Lower lobe of right lung (tissue), 2 donors: ENCODE measurements around the gene UBE2K. TPM values are rescaled to one million over a fixed set of nuclear protein-coding genes. Genes with fewer than 3 reads are reported as not detected.
"Not testable (repeated sequence)": the region's sequence is repeated elsewhere in the genome, so short reads cannot be mapped to it uniquely, and the experiment has no call there.

Experiments used
- ATAC-seq, 2 donors: fragments of 200-7000 bp; cut with Tn5 transposase; one replicate each; pipeline ENCODE4 v1.9.1; 2020 to 2022; ENCODE audit warnings: mild to moderate bottlenecking in 2 of 2, moderate library complexity in 2 of 2
- DNase-seq: peaks from one replicate; pipeline ENCODE4 v3.0.0-alpha.2; 2020
- H3K27ac ChIP-seq: fragments of 200-600 bp; one replicate; pipeline ENCODE4 v1.8.0; 2022
- H3K27me3 ChIP-seq: fragments of 200-600 bp; one replicate; pipeline ENCODE4 v1.8.0; 2022; ENCODE audit warnings: low read depth
- H3K36me3 ChIP-seq: fragments of 200-600 bp; one replicate; pipeline ENCODE4 v1.8.0; 2022; ENCODE audit warnings: mild to moderate bottlenecking
- H3K4me1 ChIP-seq: fragments of 200-600 bp; one replicate; pipeline ENCODE4 v1.8.0; 2022
- H3K4me3 ChIP-seq: fragments of 200-600 bp; one replicate; pipeline ENCODE4 v1.8.0; 2022; ENCODE audit warnings: mild to moderate bottlenecking
- H3K9me3 ChIP-seq: fragments of 200-600 bp; one replicate; pipeline ENCODE4 v1.8.0; 2022
- intact Hi-C: fragments of 100-400 bp; cut with DNase I; formaldehyde crosslinking; loops from one replicate; pipeline ENCODE4 v1.11.0; 2022
- long read RNA-seq: library from polyadenylated mRNA; unstranded; transcript quantifications from one replicate; pipeline ENCODE4 v2.0.0, GENCODE V29; 2021
- total RNA-seq: library from RNA; stranded (reverse); fragmentation: NEBNext Ultra II Directional; extraction: Animal tissue kit (Norgen Biotek cat#: 25700); gene quantifications from one replicate; pipeline ENCODE4 v1.2.1, GENCODE V29; 2021
- TF ChIP-seq, protein P1 (sequence below): fragments of 200-600 bp; IDR thresholded peaks from one replicate; pipeline ENCODE4 v1.8.0; 2022; ENCODE audit warnings: antibody characterized with exemption, mild to moderate bottlenecking
- donor health status: DM: no; HTN: yes; CAD: no; lungs with severe emphysema.

UBE2K gene, protein sequence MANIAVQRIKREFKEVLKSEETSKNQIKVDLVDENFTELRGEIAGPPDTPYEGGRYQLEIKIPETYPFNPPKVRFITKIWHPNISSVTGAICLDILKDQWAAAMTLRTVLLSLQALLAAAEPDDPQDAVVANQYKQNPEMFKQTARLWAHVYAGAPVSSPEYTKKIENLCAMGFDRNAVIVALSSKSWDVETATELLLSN
- total RNA-seq = 54.3 TPM
- long read RNA-seq, full-length matches to known transcripts = 32 of 44 reads
- long read RNA-seq, partial matches to known transcripts = 2 of 44 reads
- long read RNA-seq, other reads (novel, unspliced or antisense) = 10 of 44 reads

DNA sequence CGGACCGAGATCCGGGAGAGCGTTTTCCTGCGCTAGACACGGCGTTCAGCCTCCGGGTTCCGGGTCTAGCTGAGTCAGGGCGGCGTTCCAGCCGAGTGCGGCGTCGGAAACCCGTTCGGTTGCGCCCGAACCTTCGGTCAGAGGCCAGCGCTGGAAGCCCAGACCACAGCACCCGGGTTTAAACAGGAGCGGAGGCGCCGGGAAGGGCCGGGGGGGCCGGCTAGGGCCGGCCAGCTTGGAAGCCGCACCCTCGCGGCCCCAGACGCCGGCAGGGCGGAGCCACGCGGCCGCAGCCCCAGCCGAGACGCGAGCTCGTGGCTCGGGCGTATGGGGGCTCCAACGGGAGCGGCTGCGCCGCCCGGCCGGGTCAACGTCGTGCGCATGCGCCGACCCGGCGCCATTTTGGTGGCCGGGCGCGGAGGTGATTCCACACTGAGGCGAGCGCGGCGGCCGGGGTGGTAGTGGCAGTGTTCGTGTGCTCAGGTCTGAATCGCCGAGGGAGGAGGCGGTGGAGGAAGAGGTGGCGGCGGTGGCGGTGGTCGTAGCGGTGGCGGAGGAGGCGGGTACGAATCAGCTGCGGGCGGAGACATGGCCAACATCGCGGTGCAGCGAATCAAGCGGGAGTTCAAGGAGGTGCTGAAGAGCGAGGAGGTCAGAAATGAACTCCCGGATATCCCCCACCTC is at the start of gene UBE2K:
Gene UBE2K (plus strand): TSS at position 397 of the 684 bp plus-strand sequence. CDS start 192 bp downstream, at position 589.
- peak; percentile 99 to 100 for ATAC-seq
- peak; percentile 94 for DNase-seq
- peaks cover 9% of the 10 kb centered on the region for H3K36me3 ChIP-seq
- no peaks in the 10 kb centered on the region for H3K27me3 ChIP-seq
- TF ChIP-seq, protein P1, sequence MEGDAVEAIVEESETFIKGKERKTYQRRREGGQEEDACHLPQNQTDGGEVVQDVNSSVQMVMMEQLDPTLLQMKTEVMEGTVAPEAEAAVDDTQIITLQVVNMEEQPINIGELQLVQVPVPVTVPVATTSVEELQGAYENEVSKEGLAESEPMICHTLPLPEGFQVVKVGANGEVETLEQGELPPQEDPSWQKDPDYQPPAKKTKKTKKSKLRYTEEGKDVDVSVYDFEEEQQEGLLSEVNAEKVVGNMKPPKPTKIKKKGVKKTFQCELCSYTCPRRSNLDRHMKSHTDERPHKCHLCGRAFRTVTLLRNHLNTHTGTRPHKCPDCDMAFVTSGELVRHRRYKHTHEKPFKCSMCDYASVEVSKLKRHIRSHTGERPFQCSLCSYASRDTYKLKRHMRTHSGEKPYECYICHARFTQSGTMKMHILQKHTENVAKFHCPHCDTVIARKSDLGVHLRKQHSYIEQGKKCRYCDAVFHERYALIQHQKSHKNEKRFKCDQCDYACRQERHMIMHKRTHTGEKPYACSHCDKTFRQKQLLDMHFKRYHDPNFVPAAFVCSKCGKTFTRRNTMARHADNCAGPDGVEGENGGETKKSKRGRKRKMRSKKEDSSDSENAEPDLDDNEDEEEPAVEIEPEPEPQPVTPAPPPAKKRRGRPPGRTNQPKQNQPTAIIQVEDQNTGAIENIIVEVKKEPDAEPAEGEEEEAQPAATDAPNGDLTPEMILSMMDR = no peak
- peak within 1 kb of the TSS; percentile 94 for H3K27ac ChIP-seq
- intact Hi-C loops = loop anchor here (10.0 kb wide), 1 partner anchor 277 kb away; the partner anchor contains the start of gene PDS5A
- H3K9me3 ChIP-seq = no peaks in the 10 kb centered on the region
- peaks cover 39% of the 10 kb centered on the region for H3K4me1 ChIP-seq
- peak within 1 kb of the TSS; percentile 90 for H3K4me3 ChIP-seq

DNA sequence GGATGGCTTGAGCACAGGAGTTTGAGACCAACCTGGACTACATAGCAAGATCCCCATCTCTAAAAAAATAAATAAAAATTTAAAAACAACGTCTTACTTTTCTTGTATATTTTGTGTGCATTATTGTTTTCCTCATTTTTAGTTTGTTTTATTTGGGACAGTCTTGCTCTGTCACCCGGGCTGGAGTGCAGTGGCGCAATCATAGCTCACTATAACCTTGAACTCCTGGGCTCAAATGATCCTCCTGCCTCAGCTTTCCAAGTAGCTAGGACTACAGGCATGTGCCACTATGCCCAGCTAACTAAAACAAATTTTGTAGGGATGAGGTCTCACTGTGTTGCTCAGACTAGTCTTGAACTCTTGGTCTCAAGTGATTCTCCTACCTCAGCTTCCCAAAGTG is 49.7 kb upstream of the UBE2K start:
- TF ChIP-seq, protein P1 = no peak
- Histone ChIP-seq H3K4me3 (no peak overlapping the region), H3K9me3 (no peaks in the 10 kb centered on the region), H3K36me3 (no peaks in the 10 kb centered on the region), H3K4me1 (no peaks in the 10 kb centered on the region), H3K27ac (no peak overlapping the region), H3K27me3 (no peaks in the 10 kb centered on the region)
- DNase-seq = no peak
- no peak for ATAC-seq
- intact Hi-C loops = no loop called here

DNA sequence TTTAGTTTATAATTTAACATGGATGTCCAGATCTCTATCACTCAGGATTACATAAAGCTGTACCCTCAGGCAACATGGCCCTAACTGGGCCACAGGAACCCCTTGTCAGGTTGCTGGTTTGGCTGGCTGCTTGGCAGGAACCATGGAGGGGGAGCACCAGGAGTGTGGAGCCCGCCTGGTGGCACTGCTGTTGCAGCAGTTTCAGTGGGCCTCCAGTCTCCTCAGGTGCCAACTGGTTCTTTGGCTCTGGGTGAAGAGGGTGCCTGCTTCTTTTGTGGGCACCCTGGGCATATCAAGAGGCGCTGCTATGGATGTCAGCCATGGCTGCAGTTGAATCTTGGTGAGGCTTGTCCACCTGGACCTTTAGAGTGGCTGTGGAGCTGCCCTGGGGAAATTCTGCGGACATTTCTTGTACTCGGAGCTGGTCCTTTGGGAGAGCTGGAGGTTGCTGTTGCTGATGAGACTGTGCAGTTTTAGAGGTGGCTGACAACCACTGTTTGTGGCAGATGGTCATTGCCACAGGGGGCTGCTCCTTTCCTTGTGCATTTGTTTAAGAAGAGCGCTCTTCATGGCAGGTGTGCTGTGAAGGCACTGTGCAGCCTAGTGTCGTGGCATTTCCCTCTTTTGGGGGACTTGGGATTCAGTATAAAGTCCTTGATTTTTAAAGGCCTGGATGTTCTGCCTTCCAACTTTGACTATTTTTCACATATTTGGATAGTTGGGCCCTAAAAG is 48.9 kb upstream of the UBE2K start:
- ATAC-seq (no peak), DNase-seq (no peak)
- Histone ChIP-seq H3K4me3 (no peak overlapping the region), H3K36me3 (no peaks in the 10 kb centered on the region), H3K9me3 (no peaks in the 10 kb centered on the region), H3K27me3 (no peaks in the 10 kb centered on the region), H3K4me1 (no peaks in the 10 kb centered on the region), H3K27ac (no peak overlapping the region)
- intact Hi-C loops = no loop called here
- TF ChIP-seq, protein P1 = no peak

DNA sequence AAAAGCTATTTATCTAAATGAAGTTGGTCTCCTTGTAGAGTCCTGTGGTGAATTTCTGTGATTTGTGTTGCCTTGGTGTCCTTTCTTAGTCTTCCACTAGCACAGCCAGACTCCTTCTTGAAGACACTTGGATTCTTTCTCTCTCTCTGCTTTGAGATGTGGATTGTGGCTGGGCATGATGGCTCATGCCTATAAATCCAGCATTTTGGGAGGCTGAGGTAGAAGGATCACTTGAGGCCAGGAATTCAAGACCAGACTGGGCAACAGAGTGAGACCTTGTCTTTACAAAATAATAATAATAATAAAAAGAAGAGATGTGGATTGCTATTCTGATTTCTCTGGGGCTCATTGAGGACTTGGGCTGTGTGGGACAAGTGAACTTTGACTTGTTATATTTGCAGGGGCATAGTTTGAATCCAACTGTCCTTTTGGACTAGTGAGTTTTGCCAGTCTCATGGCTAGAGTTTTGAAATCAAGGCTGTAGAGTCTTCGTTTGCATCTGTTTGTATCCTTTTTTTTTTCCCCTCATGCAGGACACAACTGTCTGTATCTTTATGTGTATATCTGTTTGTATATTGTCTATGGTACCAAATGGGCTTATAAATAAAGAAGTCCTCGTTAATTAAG is 48.2 kb upstream of the UBE2K start:
- no peak overlapping the region for H3K27ac ChIP-seq
- intact Hi-C loops = no loop called here
- TF ChIP-seq, protein P1 = no peak
- ATAC-seq (no peak), DNase-seq (no peak)
- no peaks in the 10 kb centered on the region for H3K36me3 ChIP-seq
- no peaks in the 10 kb centered on the region for H3K4me1 ChIP-seq
- no peak overlapping the region for H3K4me3 ChIP-seq
- H3K9me3 ChIP-seq = no peaks in the 10 kb centered on the region
- H3K27me3 ChIP-seq = no peaks in the 10 kb centered on the region

DNA sequence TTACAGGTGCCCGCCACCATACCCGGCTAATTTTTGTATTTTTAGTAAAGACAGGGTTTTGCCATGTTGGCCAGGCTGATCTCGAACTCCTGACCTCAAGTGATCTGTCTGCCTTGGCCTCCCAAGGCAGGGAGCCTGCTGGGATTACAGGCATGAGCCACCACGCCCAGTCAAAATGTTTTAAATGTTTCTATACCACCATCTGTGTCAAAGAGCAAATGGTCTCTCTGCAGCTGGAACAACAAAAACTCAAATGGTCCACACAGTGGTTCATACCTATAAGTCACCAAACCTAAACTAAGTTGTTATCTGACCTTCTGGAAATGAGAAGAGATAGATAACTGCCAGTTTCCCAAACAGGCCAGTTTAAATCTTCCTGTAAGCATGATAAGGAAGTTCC is 46.4 kb upstream of the UBE2K start:
- intact Hi-C loops, H3K27ac ChIP-seq, ATAC-seq, DNase-seq, H3K9me3 ChIP-seq, H3K27me3 ChIP-seq, H3K4me1 ChIP-seq, H3K36me3 ChIP-seq, H3K4me3 ChIP-seq: not testable (repeated sequence)
